ENCODE measurements around the gene PLK1. TPM values are rescaled to one million over a fixed set of nuclear protein-coding genes. Genes with fewer than 3 reads are reported as not detected.

PLK1 gene
- total and polyA plus RNA-seq, 2 of the 13 experiments (the other 11 are each of a cell fraction or from before 2014, with no cell fraction given): 71.5 to 76.3 TPM

DNA sequence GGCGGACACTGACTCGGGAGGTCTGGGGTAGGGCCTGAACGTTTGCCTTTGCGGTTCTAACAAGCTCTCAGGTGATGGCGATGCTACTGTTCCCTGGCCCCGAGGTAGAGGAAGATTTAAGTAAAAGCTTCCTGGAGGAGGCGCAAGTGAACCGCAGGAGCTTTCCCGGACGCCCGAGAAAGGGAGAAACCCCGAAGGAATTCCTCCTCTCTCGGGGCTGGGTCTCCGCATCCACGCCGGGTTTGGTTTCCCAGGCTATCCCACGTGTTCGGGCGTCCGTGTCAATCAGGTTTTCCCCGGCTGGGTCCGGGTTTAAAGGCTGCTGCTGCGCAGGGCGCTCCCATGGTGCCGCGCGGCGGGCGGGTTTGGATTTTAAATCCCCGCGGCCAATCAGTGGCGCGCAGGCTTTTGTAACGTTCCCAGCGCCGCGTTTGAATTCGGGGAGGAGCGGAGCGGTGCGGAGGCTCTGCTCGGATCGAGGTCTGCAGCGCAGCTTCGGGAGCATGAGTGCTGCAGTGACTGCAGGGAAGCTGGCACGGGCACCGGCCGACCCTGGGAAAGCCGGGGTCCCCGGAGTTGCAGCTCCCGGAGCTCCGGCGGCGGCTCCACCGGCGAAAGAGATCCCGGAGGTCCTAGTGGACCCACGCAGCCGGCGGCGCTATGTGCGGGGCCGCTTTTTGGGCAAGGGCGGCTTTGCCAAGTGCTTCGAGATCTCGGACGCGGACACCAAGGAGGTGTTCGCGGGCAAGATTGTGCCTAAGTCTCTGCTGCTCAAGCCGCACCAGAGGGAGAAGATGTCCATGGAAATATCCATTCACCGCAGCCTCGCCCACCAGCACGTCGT is at the start of gene PLK1 (continued):
- TF ChIP-seq, protein P1, sequence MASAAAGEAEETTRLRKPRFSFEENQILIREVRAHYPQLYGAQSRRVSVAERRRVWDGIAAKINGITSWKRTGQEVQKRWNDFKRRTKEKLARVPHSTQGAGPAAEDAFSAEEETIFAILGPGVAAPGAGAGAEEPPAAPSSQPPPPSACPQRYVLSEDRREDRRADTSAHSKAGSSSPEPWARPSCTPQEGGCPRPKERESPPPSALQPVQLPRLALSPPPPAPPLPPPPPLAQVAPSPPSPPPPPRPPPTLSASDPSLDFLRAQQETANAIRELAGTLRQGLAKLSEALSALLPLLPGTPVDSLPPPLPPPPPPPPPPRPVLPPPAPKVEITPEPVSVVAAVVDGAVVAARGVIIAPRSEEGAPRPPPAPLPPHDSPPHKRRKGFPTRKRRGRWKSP (CRISPR knock-in tag; IDR thresholded peaks at IDR 0.05): peak; percentile 99
- TF ChIP-seq SAFB2 (CRISPR knock-in tag; IDR thresholded peaks at IDR 0.05; ENCODE audit: borderline replicate concordance, low read depth): no peak; the same call in 1 of the 2 replicates
- TF ChIP-seq, protein P2, sequence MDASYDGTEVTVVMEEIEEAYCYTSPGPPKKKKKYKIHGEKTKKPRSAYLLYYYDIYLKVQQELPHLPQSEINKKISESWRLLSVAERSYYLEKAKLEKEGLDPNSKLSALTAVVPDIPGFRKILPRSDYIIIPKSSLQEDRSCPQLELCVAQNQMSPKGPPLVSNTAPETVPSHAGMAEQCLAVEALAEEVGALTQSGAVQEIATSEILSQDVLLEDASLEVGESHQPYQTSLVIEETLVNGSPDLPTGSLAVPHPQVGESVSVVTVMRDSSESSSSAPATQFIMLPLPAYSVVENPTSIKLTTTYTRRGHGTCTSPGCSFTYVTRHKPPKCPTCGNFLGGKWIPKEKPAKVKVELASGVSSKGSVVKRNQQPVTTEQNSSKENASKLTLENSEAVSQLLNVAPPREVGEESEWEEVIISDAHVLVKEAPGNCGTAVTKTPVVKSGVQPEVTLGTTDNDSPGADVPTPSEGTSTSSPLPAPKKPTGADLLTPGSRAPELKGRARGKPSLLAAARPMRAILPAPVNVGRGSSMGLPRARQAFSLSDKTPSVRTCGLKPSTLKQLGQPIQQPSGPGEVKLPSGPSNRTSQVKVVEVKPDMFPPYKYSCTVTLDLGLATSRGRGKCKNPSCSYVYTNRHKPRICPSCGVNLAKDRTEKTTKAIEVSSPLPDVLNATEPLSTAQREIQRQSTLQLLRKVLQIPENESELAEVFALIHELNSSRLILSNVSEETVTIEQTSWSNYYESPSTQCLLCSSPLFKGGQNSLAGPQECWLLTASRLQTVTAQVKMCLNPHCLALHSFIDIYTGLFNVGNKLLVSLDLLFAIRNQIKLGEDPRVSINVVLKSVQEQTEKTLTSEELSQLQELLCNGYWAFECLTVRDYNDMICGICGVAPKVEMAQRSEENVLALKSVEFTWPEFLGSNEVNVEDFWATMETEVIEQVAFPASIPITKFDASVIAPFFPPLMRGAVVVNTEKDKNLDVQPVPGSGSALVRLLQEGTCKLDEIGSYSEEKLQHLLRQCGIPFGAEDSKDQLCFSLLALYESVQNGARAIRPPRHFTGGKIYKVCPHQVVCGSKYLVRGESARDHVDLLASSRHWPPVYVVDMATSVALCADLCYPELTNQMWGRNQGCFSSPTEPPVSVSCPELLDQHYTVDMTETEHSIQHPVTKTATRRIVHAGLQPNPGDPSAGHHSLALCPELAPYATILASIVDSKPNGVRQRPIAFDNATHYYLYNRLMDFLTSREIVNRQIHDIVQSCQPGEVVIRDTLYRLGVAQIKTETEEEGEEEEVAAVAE (CRISPR knock-in tag; IDR thresholded peaks at IDR 0.05; ENCODE audit: borderline replicate concordance): peak; percentile 92
- 0 out of 2 replicates have a peak, but pooled peaks have one; percentile 75 for TF ChIP-seq ZFAT (CRISPR knock-in tag; conservative IDR thresholded peaks at IDR 0.05)
- TF ChIP-seq ZNF264 (CRISPR knock-in tag; IDR thresholded peaks at IDR 0.05): peak; percentile 89
- no peak for TF ChIP-seq MEF2D (CRISPR knock-in tag; IDR thresholded peaks at IDR 0.05)
- TF ChIP-seq, protein P3, sequence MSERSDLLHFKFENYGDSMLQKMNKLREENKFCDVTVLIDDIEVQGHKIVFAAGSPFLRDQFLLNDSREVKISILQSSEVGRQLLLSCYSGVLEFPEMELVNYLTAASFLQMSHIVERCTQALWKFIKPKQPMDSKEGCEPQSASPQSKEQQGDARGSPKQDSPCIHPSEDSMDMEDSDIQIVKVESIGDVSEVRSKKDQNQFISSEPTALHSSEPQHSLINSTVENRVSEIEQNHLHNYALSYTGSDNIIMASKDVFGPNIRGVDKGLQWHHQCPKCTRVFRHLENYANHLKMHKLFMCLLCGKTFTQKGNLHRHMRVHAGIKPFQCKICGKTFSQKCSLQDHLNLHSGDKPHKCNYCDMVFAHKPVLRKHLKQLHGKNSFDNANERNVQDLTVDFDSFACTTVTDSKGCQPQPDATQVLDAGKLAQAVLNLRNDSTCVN (CRISPR knock-in tag; IDR thresholded peaks at IDR 0.05; ENCODE audit: borderline replicate concordance): peak; percentile 56; the same call in 1 of the 2 replicates
- no peak for TF ChIP-seq ZNF451 (CRISPR knock-in tag; IDR thresholded peaks at IDR 0.05)
- peak; percentile 99 for TF ChIP-seq DMAP1 (CRISPR knock-in tag; IDR thresholded peaks at IDR 0.05)
- TF ChIP-seq, protein P4, sequence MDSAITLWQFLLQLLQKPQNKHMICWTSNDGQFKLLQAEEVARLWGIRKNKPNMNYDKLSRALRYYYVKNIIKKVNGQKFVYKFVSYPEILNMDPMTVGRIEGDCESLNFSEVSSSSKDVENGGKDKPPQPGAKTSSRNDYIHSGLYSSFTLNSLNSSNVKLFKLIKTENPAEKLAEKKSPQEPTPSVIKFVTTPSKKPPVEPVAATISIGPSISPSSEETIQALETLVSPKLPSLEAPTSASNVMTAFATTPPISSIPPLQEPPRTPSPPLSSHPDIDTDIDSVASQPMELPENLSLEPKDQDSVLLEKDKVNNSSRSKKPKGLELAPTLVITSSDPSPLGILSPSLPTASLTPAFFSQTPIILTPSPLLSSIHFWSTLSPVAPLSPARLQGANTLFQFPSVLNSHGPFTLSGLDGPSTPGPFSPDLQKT (CRISPR knock-in tag; IDR thresholded peaks at IDR 0.05; ENCODE audit: borderline replicate concordance): no peak
- peak; percentile 99 for TF ChIP-seq KMT2A (CRISPR knock-in tag; IDR thresholded peaks at IDR 0.05)
- TF ChIP-seq ZNF670 (CRISPR knock-in tag; IDR thresholded peaks at IDR 0.05; ENCODE audit: borderline replicate concordance): peak; percentile 95
- no peak for TF ChIP-seq JUND (CRISPR knock-in tag; IDR thresholded peaks at IDR 0.05)
- TF ChIP-seq, protein P5, sequence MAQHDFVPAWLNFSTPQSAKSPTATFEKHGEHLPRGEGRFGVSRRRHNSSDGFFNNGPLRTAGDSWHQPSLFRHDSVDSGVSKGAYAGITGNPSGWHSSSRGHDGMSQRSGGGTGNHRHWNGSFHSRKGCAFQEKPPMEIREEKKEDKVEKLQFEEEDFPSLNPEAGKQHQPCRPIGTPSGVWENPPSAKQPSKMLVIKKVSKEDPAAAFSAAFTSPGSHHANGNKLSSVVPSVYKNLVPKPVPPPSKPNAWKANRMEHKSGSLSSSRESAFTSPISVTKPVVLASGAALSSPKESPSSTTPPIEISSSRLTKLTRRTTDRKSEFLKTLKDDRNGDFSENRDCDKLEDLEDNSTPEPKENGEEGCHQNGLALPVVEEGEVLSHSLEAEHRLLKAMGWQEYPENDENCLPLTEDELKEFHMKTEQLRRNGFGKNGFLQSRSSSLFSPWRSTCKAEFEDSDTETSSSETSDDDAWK (CRISPR knock-in tag; IDR thresholded peaks at IDR 0.05): no peak
- no peak for TF ChIP-seq NR2F6 (IDR thresholded peaks at IDR 0.05)
- 0 out of 2 replicates have a peak, but pooled peaks have one; percentile 33 for TF ChIP-seq NR2F6 (CRISPR knock-in tag; IDR thresholded peaks at IDR 0.05)
- TF ChIP-seq, protein P6, sequence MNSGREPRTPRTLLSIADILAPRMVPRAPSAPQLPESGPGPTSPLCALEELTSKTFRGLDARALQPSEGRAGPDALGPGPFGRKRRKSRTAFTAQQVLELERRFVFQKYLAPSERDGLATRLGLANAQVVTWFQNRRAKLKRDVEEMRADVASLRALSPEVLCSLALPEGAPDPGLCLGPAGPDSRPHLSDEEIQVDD (CRISPR knock-in tag; IDR thresholded peaks at IDR 0.05; ENCODE audit: borderline replicate concordance): 0 out of 2 replicates have a peak, but pooled peaks have one; percentile 50
- no peak for TF ChIP-seq ZNF569 (CRISPR knock-in tag; IDR thresholded peaks at IDR 0.05; ENCODE audit: borderline replicate concordance)

Measured in HepG2 (cell line).